GM06990 (cell line): ENCODE data around the gene TBXAS1.

Experiments used
- DNase-seq: peaks from one replicate; pipeline ENCODE4 v3.0.0-alpha.2; 2011; ENCODE audit not compliant: insufficient read length; ENCODE audit errors: extremely low read depth
- H3K27me3 ChIP-seq: replicated peaks from 2 replicates; pipeline ENCODE4 v1.6.0; 2011; ENCODE audit warnings: low read length; ENCODE audit not compliant: control insufficient read depth, insufficient read depth
- H3K36me3 ChIP-seq: 2 replicates; pipeline ENCODE4 v1.5.1; 2011; ENCODE audit warnings: low read length; ENCODE audit not compliant: control insufficient read depth, insufficient read depth
- H3K4me3 ChIP-seq: replicated peaks from 2 replicates; pipeline ENCODE4 v1.5.1; 2011; ENCODE audit warnings: low read depth, mild to moderate bottlenecking, control low read depth, low read length
- CTCF ChIP-seq: IDR thresholded peaks from 2 replicates; pipeline ENCODE4 v1.5.1; 2011; ENCODE audit warnings: low read length, control low read depth, mild to moderate bottlenecking, inconsistent platforms; ENCODE audit not compliant: insufficient read depth, poor library complexity, severe bottlenecking

TBXAS1 gene

DNA sequence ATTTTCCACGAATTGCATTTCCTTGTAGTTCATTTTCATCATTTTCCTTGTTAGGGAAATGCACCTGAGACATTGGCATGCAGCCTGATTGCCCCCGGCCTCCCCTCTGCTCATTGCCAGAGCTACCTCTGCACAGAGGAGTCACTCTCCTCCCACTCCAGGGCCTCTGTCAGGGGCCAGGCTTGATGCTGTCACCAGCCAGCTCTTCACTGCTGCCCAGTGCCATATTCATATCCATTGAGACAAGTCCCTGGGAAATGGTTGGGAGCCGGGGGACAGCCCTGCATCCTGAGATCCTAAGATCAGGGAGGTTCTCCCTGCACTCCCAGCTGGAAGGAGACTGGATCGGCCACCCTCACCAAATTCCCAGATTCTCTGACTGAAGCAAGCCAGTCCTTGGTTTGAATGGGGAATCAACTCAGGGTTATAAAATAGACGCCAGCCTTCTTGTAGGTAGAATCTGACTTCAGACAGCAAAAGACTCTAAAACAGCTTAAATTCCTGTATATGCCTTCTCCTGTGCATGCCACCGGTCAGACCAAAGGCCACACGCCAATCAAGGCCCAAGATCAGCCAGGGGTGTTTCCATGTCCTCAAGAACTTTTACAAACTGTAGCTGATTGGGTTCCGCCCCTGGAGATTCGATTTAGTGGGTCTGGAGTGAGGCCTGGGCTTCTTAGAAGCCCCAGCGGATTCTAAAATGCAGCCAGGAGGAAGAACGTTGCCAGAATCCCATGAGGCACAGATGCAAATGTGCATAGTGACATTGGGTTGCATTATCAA, 147.2 kb downstream of the TBXAS1 start:
- DNase-seq: no peak

DNA sequence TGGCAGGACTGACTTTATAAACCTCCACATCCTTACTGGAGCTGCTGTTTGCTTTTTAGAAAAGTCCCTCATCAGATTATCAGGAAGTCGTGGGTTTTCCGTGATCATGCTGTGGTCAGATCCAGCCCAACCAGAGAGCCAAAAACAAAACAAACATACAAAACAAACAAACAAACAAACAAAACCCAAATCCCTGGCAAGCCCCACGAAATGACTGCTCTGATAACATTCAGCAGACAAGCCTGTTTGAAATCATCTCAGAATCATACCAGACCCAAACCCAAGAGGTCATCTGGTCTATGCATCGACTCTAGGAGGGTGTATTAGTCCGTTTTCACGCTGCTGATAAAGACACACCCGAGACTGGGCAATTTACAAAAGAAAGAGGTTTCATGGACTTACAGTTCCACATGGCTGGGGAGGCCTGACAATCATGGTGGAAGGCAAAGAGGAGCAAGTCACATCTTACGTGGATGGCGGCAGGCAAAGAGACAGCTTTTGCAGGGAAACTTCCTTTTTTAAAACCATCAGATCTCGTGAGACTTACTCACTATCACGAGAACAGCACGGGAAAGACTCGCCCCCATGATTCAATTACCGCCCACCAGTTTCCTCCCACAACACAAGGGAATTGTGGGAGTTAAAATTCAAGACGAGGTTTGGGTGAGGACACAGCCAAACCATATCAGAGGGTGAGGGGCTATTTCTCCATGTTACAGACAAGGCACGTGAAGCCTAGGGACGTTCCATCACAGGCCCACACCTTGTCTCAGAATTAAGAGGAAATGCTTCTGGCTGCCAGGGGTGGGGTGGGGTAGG, 148.0 kb downstream of the TBXAS1 start:
- no peak for DNase-seq
- no peaks in the 10 kb centered on the region for H3K27me3 ChIP-seq
- no peak overlapping the region for H3K4me3 ChIP-seq
- no peak for TF ChIP-seq CTCF
- H3K36me3 ChIP-seq: no peaks in the 10 kb centered on the region

More for the DNA sequence above, 147.2 kb downstream of the TBXAS1 start:
- Histone ChIP-seq H3K36me3 (no peaks in the 10 kb centered on the region), H3K4me3 (no peak overlapping the region), H3K27me3 (no peaks in the 10 kb centered on the region)
- TF ChIP-seq CTCF: no peak

DNA sequence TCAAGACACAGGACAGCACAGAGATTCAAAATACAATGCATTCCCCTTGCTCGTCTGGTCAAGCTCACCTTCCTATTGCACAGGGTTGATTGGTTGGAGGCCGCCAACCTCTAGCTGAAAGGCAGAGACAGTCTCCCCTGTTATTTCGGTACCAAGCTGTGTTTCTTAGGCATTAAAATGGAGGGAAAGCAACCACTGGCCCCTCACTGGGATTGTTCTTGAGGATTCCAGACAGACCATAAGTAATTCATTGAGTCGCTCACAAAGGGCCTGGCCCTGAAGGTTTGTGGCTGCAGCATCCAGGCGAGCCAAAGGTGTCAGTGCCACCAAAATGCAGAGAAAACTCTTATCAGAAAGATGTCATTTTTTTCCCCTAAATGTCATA, 152.4 kb downstream of the TBXAS1 start:
- no peak for DNase-seq
- H3K4me3 ChIP-seq: no peak overlapping the region
- no peak for TF ChIP-seq CTCF
- H3K36me3 ChIP-seq: no peaks in the 10 kb centered on the region
- no peaks in the 10 kb centered on the region for H3K27me3 ChIP-seq

DNA sequence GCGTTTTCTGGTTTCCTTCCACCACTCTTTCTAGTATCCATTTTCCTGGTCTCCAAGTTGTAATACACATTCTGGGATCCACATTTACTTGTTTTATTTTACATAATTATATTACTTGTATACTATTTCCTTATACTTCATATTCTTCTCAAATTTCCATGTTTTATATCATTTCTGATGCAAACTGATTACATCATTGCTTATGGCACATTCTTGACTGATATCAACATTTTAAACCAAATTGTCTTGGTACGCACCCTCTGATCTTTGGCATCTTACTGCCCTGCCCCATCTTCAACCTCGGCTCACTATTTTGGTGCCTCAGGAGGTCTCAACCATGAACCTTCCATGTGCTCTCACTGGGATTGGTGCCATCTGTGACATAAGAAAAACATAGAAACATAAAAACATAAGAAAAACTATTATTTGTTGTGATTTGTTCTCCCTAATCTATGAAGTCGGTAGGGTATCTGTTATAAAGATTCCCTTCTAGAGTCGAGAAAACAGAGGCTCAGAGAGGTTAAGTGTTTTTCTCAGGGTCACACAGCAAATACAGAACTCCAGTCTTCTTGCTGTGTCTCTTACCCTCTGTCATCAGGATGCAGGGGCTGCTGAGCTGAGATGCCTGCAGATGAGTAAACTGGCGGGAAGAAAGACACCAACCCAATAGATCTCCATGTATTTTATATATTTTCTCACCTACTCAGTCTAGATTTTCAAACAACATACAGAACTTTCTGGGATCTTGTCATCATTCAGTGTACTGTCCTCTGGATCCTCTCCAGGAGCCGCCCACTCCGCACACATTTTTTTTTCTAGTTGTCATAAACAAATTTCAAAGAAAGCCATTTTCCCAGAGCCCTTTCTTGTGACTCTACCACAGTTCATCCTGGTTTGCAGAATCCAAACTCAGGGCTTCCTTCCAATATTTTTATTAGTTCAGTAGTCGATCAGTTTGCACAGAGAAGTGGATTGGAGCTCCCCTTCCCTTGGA, 154.2 kb downstream of the TBXAS1 start:
- no peak overlapping the region for H3K4me3 ChIP-seq
- TF ChIP-seq CTCF: no peak
- H3K36me3 ChIP-seq: no peaks in the 10 kb centered on the region
- H3K27me3 ChIP-seq: no peaks in the 10 kb centered on the region
- DNase-seq: no peak
